Upper lobe of left lung (tissue), 6 donors: ENCODE measurements around the gene GAPVD1. TPM values are rescaled to one million over a fixed set of nuclear protein-coding genes. Genes with fewer than 3 reads are reported as not detected.

Experiments used
- ATAC-seq, 2 donors: fragments of 200-7000 bp; cut with Tn5 transposase; one replicate each; pipeline ENCODE4 v1.9.1; 2022; ENCODE audit warnings: mild to moderate bottlenecking in 2 of 2, moderate library complexity in 2 of 2; ENCODE audit not compliant: low FRiP score in 2 of 2
- DNase-seq, 2 donors: peaks; one replicate each; pipeline ENCODE4 v3.0.0-alpha.2; 2019 to 2020
- H3K27ac ChIP-seq, 4 donors: fragments of 200-600 bp; sonication (generic); one replicate each; pipeline ENCODE4 v1.5.1; 2016 to 2019
- H3K27me3 ChIP-seq, 4 donors: fragments of 200-600 bp; sonication (generic); one replicate each; pipeline ENCODE4 v1.5.1; 2017 to 2019
- H3K36me3 ChIP-seq, 4 donors: fragments of 200-600 bp; sonication (generic); one replicate each; pipeline ENCODE4 v1.5.1; 2016 to 2019
- H3K4me1 ChIP-seq, 4 donors: fragments of 200-600 bp; sonication (generic); one replicate each; pipeline ENCODE4 v1.5.1; 2018 to 2019
- H3K4me3 ChIP-seq, 4 donors: fragments of 200-600 bp; sonication (generic); one replicate each; pipeline ENCODE4 v1.5.1; 2017 to 2019; ENCODE audit warnings: mild to moderate bottlenecking in 2 of 4, moderate library complexity in 1 of 4
- H3K9me3 ChIP-seq, 4 donors: fragments of 200-600 bp; sonication (generic); one replicate each; pipeline ENCODE4 v1.5.1; 2018 to 2019
- EP300 ChIP-seq, 4 donors: sonication (generic); formaldehyde crosslinking; IDR thresholded peaks; one replicate each; pipeline ENCODE4 v1.5.1; 2017; ENCODE audit warnings: antibody characterized with exemption in 4 of 4, control low read depth in 2 of 4
- POLR2A ChIP-seq, 4 donors: fragments of 450-650 bp; IDR thresholded peaks; one replicate each; pipeline ENCODE4 v1.5.1; 2016 to 2017; ENCODE audit warnings: antibody characterized with exemption in 4 of 4, mild to moderate bottlenecking in 2 of 4
- POLR2AphosphoS5 ChIP-seq, 2 donors: sonication (generic); formaldehyde crosslinking; IDR thresholded peaks; one replicate each; pipeline ENCODE4 v1.5.1; 2017; ENCODE audit warnings: antibody characterized with exemption in 2 of 2
- WGBS, 2 donors: methylation state at CpG; one replicate each; pipeline ENCODE4 v1.1.5; 2017 to 2018; 5-methylcytosine and 5-hydroxymethylcytosine counted together
- total RNA-seq, 6 donors: library from RNA; depleted of rRNA in 4 of 6; stranded (reverse); fragments of >200 nt in 4 of 6; gene quantifications; one replicate each; pipeline versions ENCODE4 v1.1.0 to v1.2.1, GENCODE V29; 2016 to 2021
- TF ChIP-seq, protein P1 (sequence below), 6 experiments: fragments of 450-650 bp in 4 of 6; fragments of 200-600 bp in 2 of 6; sonication (generic) in 2 of 6; IDR thresholded peaks; one replicate each; pipeline ENCODE4 v1.5.1; 2016 to 2019; ENCODE audit warnings: antibody characterized with exemption in 6 of 6
- donor health status: DM: no; HTN: no; CAD: no; lungs with moderate emphysema.
- donor health status: DM: no; HTN: yes; CAD: no; lungs with severe emphysema.

Gene GAPVD1
- total RNA-seq, 6 donors from 2014 or later: 56.4 to 122 (median 74.2) TPM

- peak in 1 of 2 donors; percentile 28 for DNase-seq
- ATAC-seq: peak; percentile 22 to 33
- Histone ChIP-seq H3K27ac (peak overlapping the region; percentile 91 to 98 (median 94)), H3K36me3 (peaks cover 9 to 30% (median 26%) of the 10 kb centered on the region in 4 donors), H3K27me3 (no peaks in the 10 kb centered on the region), H3K4me3 (peak overlapping the region; percentile 15 to 94 (median 81)), H3K9me3 (no peaks in the 10 kb centered on the region), H3K4me1 (peaks cover 36 to 55% (median 41%) of the 10 kb centered on the region in 4 donors)
- WGBS, 2 donors: 21 to 27% methylated on average over 21 to 27 of the region's 27 CpGs
- no peak for TF ChIP-seq EP300 (IDR thresholded peaks at IDR 0.05)
- peak in 1 of 4 donors; percentile 8 for TF ChIP-seq POLR2A (IDR thresholded peaks at IDR 0.05)
- TF ChIP-seq, protein P1, sequence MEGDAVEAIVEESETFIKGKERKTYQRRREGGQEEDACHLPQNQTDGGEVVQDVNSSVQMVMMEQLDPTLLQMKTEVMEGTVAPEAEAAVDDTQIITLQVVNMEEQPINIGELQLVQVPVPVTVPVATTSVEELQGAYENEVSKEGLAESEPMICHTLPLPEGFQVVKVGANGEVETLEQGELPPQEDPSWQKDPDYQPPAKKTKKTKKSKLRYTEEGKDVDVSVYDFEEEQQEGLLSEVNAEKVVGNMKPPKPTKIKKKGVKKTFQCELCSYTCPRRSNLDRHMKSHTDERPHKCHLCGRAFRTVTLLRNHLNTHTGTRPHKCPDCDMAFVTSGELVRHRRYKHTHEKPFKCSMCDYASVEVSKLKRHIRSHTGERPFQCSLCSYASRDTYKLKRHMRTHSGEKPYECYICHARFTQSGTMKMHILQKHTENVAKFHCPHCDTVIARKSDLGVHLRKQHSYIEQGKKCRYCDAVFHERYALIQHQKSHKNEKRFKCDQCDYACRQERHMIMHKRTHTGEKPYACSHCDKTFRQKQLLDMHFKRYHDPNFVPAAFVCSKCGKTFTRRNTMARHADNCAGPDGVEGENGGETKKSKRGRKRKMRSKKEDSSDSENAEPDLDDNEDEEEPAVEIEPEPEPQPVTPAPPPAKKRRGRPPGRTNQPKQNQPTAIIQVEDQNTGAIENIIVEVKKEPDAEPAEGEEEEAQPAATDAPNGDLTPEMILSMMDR (IDR thresholded peaks at IDR 0.05): peak in 1 of 6 experiments; percentile 6
Observed at GRCh38 chr9:125241863-125242739, 19.5 kb upstream of the GAPVD1 start.

DNA sequence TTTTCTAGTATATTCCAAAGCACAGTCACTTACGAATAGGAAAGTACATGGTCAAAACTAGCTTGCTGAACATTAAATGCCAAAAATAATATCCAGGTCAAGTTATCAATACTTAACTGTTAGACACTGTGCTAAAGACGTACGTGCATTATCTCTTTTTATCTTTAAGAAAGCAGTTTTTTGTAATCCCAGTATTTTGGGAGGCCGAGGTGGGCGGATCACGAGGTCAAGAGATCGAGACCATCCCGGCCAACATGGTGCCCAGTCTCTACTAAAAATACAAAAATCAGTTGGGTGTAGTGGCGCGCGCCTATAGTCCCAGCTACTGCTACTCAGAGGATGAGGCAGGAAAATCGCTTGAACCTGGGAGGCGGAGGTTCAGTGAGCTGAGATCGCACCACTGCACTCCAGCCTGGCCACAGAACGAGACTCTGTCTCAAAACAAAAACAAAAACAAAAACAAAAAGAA, 17.8 kb upstream of the GAPVD1 start:
- no peak for TF ChIP-seq POLR2A (IDR thresholded peaks at IDR 0.05)
- TF ChIP-seq, protein P1 (IDR thresholded peaks at IDR 0.05): no peak
- no peak for TF ChIP-seq POLR2AphosphoS5 (IDR thresholded peaks at IDR 0.05)
- no peak for TF ChIP-seq EP300 (IDR thresholded peaks at IDR 0.05)
- H3K27me3 ChIP-seq: no peaks in the 10 kb centered on the region
- H3K36me3 ChIP-seq: peaks cover 7 to 13% (median 9%) of the 10 kb centered on the region in 4 donors
- H3K4me3 ChIP-seq: no peak overlapping the region
- WGBS, 2 donors: 91 to 94% methylated on average over 15 of the region's 15 CpGs
- peaks cover 18 to 38% (median 23%) of the 10 kb centered on the region in 4 donors for H3K4me1 ChIP-seq
- DNase-seq (no peak), ATAC-seq (no peak)
- H3K27ac ChIP-seq: no peak overlapping the region
- H3K9me3 ChIP-seq: no peaks in the 10 kb centered on the region

DNA sequence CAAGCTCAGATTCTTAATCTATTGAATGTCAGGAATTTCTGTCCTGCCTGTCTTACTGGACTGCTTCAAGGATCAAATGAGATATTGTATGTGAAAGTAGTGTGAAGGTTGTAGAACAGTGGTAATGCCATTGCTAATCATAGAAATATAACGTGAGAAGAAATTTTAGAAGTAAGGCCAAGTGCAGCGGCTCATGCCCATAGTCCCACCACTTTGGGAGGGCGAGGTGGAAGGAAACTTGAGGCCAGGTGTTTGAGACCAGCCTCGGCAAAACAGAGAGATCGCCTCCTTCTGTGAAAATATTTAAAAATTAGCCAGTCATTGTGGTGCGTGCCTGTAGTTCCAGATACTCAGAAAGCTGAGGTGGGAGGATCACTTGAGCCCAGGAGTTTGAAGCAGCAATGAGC, 15.4 kb upstream of the GAPVD1 start:
- TF ChIP-seq EP300 (IDR thresholded peaks at IDR 0.05): no peak
- TF ChIP-seq POLR2A (IDR thresholded peaks at IDR 0.05): no peak
- TF ChIP-seq POLR2AphosphoS5 (IDR thresholded peaks at IDR 0.05): no peak
- TF ChIP-seq, protein P1 (IDR thresholded peaks at IDR 0.05): no peak
- WGBS, 2 donors: 83 to 86% methylated on average over 6 of the region's 6 CpGs
- Histone ChIP-seq H3K4me3 (no peak overlapping the region), H3K27ac (no peak overlapping the region), H3K4me1 (peaks cover 7 to 22% (median 12%) of the 10 kb centered on the region in 4 donors), H3K9me3 (no peaks in the 10 kb centered on the region), H3K36me3 (no peaks in the 10 kb centered on the region), H3K27me3 (no peaks in the 10 kb centered on the region)
- DNase-seq (no peak), ATAC-seq (no peak)

GRCh38 chr9:125254231-125254630, 7.4 kb upstream of the GAPVD1 start:
- ATAC-seq: no peak
- no peak for DNase-seq
- no peak overlapping the region for H3K4me3 ChIP-seq
- no peaks in the 10 kb centered on the region for H3K36me3 ChIP-seq
- no peak overlapping the region for H3K27ac ChIP-seq
- TF ChIP-seq POLR2A (IDR thresholded peaks at IDR 0.05): no peak
- TF ChIP-seq EP300 (IDR thresholded peaks at IDR 0.05): no peak
- TF ChIP-seq, protein P1 (IDR thresholded peaks at IDR 0.05): no peak
- no peak for TF ChIP-seq POLR2AphosphoS5 (IDR thresholded peaks at IDR 0.05)
- H3K4me1 ChIP-seq: no peaks in the 10 kb centered on the region
- H3K27me3 ChIP-seq: no peaks in the 10 kb centered on the region
- no peaks in the 10 kb centered on the region for H3K9me3 ChIP-seq
